Gastrocnemius medialis (tissue), 4 donors: ENCODE data around the gene KRT38. TPM values are rescaled to one million over a fixed set of nuclear protein-coding genes. Genes with fewer than 3 reads are reported as not detected.

ENCODE experiments used
- ATAC-seq, 2 donors: fragments of 150-250 bp; one replicate each; pipeline ENCODE4 v1.9.1; 2016
- DNase-seq, 2 donors: peaks; one replicate each; pipeline ENCODE4 v3.0.0-alpha.2; 2019
- H3K27ac ChIP-seq, 4 donors: fragments of 200-600 bp; sonication (generic); 1 replicate in 1 of 4; 2 replicates in 3 of 4; pipeline ENCODE4 v1.5.1; 2016 to 2018; ENCODE audit warnings: mild to moderate bottlenecking in 2 of 4, moderate library complexity in 1 of 4
- H3K27me3 ChIP-seq, 3 donors: fragments of 200-600 bp; sonication (generic) in 2 of 3; 1 replicate in 1 of 3; 2 replicates in 2 of 3; pipeline versions ENCODE4 v1.5.1 to v1.6.0; 2016 to 2019; ENCODE audit warnings: mild to moderate bottlenecking in 1 of 3, moderate library complexity in 1 of 3
- H3K36me3 ChIP-seq, 2 donors: fragments of 200-600 bp; sonication (generic) in 1 of 2; one replicate each; pipeline ENCODE4 v1.5.1; 2017 to 2018
- H3K4me1 ChIP-seq, 2 donors: fragments of 200-600 bp; sonication (generic) in 1 of 2; one replicate each; pipeline ENCODE4 v1.5.1; 2016 to 2017; ENCODE audit warnings: mild to moderate bottlenecking in 2 of 2
- H3K4me3 ChIP-seq, 4 donors: fragments of 200-600 bp; sonication (generic) in 3 of 4; 1 replicate in 1 of 4; 2 replicates in 3 of 4; pipeline ENCODE4 v1.5.1; 2016 to 2019; ENCODE audit warnings: mild to moderate bottlenecking in 2 of 4
- H3K9me3 ChIP-seq, 3 donors: fragments of 200-600 bp; sonication (generic) in 2 of 3; 1 replicate in 1 of 3; 2 replicates in 2 of 3; pipeline ENCODE4 v1.5.1; 2016 to 2019
- POLR2A ChIP-seq, 2 donors: fragments of 450-650 bp; IDR thresholded peaks; one replicate each; pipeline ENCODE4 v1.6.1; 2017; ENCODE audit warnings: antibody characterized with exemption in 2 of 2, mild to moderate bottlenecking in 2 of 2, moderate library complexity in 2 of 2
- in situ Hi-C, 4 donors: fragments of 200-750 bp; cut with MboI; loops; one replicate each; pipeline versions ENCODE4 v1.15.0 to v1.8.0; 2017; ENCODE audit warnings: low sequenced_read_pairs in 4 of 4
- intact Hi-C: fragments of 100-400 bp; cut with DNase I; formaldehyde crosslinking; loops from one replicate; pipeline ENCODE4 v1.15.1; 2023; ENCODE audit warnings: low total_unique reads
- total RNA-seq, 4 donors: library from RNA; depleted of rRNA; stranded (reverse); fragments of >200 nt; gene quantifications; one replicate each; pipeline versions ENCODE4 v1.1.0 to v1.2.3, GENCODE V29; 2016
- TF ChIP-seq, protein P1 (sequence below), 5 experiments: fragments of 450-650 bp in 3 of 5; fragments of 200-600 bp in 2 of 5; sonication (generic) in 2 of 5; IDR thresholded peaks in 4 of 5; conservative IDR thresholded peaks in 1 of 5; 1 replicate in 4 of 5; 2 replicates in 1 of 5; pipeline ENCODE4 v1.5.1; 2016 to 2019; ENCODE audit warnings: antibody characterized with exemption in 5 of 5, mild to moderate bottlenecking in 3 of 5, moderate library complexity in 3 of 5

The KRT38 gene
- total RNA-seq, result not detected

DNA sequence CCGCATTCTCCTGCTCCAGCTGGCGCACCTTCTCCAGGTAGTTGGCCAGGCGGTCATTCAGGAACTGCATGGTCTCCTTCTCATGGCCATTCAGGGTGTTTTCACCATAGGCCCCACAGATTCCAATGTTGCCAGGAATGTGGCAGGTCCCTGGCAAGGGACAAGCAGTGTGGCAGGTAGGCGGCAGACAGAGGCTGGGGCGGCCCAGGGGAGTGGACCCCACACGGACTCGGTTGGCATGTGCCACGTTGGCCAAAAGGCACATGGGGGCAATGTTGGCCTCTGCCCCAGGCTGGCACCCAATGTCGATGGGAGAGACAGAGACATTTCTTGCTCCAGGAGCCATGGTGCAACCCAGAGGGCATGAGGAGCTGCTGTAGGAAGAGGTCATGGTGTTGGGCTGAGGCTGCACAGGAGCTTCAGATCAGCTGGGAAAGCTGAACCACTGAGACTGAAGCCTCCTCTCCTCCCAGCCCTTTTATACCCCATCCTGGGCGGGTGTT lies at the start of gene KRT38:
Gene KRT38, minus strand, starts transcription at position 453 of the 503 bp plus-strand sequence. Its CDS starts 62 bp downstream, at position 391.
- in situ Hi-C loops, result no loop called here
- no peaks in the 10 kb centered on the region for H3K27me3 ChIP-seq
- TF ChIP-seq, protein P1, sequence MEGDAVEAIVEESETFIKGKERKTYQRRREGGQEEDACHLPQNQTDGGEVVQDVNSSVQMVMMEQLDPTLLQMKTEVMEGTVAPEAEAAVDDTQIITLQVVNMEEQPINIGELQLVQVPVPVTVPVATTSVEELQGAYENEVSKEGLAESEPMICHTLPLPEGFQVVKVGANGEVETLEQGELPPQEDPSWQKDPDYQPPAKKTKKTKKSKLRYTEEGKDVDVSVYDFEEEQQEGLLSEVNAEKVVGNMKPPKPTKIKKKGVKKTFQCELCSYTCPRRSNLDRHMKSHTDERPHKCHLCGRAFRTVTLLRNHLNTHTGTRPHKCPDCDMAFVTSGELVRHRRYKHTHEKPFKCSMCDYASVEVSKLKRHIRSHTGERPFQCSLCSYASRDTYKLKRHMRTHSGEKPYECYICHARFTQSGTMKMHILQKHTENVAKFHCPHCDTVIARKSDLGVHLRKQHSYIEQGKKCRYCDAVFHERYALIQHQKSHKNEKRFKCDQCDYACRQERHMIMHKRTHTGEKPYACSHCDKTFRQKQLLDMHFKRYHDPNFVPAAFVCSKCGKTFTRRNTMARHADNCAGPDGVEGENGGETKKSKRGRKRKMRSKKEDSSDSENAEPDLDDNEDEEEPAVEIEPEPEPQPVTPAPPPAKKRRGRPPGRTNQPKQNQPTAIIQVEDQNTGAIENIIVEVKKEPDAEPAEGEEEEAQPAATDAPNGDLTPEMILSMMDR (IDR thresholded peaks at IDR 0.05 in 4 of 5, conservative IDR thresholded peaks at IDR 0.05 in 1 of 5), result no peak

DNA sequence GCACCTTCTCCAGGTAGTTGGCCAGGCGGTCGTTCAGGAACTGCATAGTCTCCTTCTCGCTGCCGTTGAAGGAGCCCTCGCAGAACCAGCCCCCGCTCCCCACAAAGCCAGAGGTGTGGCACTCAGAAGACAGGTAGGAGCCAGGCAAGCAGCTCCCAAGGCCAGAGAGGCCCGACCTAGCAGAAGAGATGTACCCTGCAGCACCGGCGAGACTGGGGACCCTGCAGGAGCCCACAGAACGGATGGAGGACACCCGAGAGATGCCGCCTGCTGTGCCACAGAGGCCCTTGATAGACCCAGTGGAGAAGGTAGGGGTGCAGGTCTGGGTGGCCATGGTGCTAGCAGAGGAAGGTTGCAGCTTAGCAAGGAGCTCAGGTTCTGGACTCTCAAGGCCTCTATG lies 48.7 kb upstream of the KRT38 start, which contains the start of gene KRT36:
Gene KRT36, minus strand, starts transcription at position 380 of the 400 bp plus-strand sequence. Its CDS starts 46 bp downstream, at position 334.
- Histone ChIP-seq H3K27me3 (no peaks in the 10 kb centered on the region), H3K4me3 (no peak within 1 kb of the TSS), H3K36me3 (no peaks in the 10 kb centered on the region), H3K9me3 (no peaks in the 10 kb centered on the region), H3K4me1 (no peaks in the 10 kb centered on the region), H3K27ac (no peak within 1 kb of the TSS)
- TF ChIP-seq, protein P1 (IDR thresholded peaks at IDR 0.05 in 4 of 5, conservative IDR thresholded peaks at IDR 0.05 in 1 of 5), result no peak
- TF ChIP-seq POLR2A (IDR thresholded peaks at IDR 0.05), result no peak
- intact Hi-C loops, result no loop called here
- no peak for ATAC-seq
- DNase-seq, result no peak
- in situ Hi-C loops, result loop anchor here in 2 of 4 donors (10.0 to 25.0 kb wide), 2 partner anchors 55 to 577 kb away; no protein-coding TSS in a partner anchor

More for the DNA sequence above, at the start of gene KRT38:
- no peaks in the 10 kb centered on the region for H3K4me1 ChIP-seq
- intact Hi-C loops, result no loop called here
- ATAC-seq (no peak), DNase-seq (no peak)
- no peaks in the 10 kb centered on the region for H3K36me3 ChIP-seq
- no peak within 1 kb of the TSS for H3K27ac ChIP-seq
- no peak within 1 kb of the TSS for H3K4me3 ChIP-seq
- H3K9me3 ChIP-seq, result no peaks in the 10 kb centered on the region

DNA sequence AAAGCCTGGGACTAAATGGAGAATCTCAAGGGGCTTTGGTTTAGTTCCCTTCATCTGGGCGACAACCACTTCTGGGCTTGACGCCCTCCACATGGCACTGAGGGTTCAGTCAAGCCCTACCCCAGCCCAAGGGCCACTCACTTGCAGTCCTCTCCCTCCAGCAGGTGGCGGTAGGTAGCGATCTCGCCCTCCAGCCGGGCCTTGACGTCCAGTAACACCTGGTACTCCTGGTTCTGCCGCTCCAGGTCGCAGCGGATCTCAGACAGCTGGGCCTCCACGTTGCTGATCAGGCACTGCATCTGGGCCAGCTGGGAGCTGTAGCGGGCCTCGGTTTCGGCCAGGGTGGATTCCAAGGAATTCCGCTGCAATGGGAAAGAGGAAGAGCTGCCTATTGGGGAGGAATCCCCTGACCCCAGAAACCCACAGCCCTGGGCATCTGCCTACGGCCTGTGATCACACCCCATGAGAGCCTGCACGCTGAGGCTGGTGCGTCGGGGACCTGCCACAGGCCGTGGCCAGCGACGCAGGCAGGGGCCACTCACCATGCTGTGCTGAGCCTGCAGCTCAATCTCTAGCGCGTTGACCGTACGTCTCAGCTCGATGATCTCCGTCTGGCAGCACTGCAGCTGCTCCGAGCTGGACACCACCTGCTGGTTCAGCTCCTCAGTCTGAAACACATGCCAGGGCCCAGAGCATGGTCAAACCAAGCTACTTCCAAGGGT lies 46.2 kb upstream of the KRT38 start:
- Histone ChIP-seq H3K9me3 (no peaks in the 10 kb centered on the region), H3K27ac (no peak overlapping the region), H3K4me1 (no peaks in the 10 kb centered on the region), H3K27me3 (no peaks in the 10 kb centered on the region), H3K36me3 (no peaks in the 10 kb centered on the region), H3K4me3 (no peak overlapping the region)
- in situ Hi-C loops, result loop anchor here in 2 of 4 donors (10.0 to 25.0 kb wide), 2 partner anchors 58 to 575 kb away; no protein-coding TSS in a partner anchor
- intact Hi-C loops, result no loop called here
- no peak for TF ChIP-seq POLR2A (IDR thresholded peaks at IDR 0.05)
- TF ChIP-seq, protein P1 (IDR thresholded peaks at IDR 0.05 in 4 of 5, conservative IDR thresholded peaks at IDR 0.05 in 1 of 5), result no peak
- ATAC-seq (no peak), DNase-seq (no peak)

DNA sequence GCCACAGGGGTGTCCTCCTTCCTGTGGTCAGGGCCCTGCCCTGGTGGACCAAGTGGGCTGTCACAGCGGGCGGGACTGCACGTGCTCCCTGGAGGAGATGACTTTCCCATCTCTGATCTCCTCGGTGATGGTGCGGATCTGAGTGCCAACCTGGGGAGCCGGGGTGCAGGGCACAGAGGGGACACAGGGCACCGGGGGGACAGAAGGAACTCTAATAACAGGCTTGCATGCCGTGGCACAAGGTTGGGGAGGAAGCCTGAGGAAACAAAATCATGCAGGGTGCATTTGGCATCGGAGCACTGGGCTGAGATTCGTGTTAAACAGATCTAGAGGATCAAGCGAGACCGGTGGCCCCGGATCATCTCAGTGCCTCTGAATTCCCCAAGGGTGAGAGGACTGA lies 45.5 kb upstream of the KRT38 start:
- intact Hi-C loops (no loop called here), in situ Hi-C loops (loop anchor here in 2 of 4 donors (10.0 to 25.0 kb wide), 2 partner anchors 58 to 574 kb away; no protein-coding TSS in a partner anchor)
- no peak overlapping the region for H3K4me3 ChIP-seq
- DNase-seq (no peak), ATAC-seq (no peak)
- H3K27me3 ChIP-seq, result no peaks in the 10 kb centered on the region
- no peaks in the 10 kb centered on the region for H3K36me3 ChIP-seq
- TF ChIP-seq, protein P1 (IDR thresholded peaks at IDR 0.05 in 4 of 5, conservative IDR thresholded peaks at IDR 0.05 in 1 of 5), result no peak
- TF ChIP-seq POLR2A (IDR thresholded peaks at IDR 0.05), result no peak
- no peaks in the 10 kb centered on the region for H3K4me1 ChIP-seq
- no peak overlapping the region for H3K27ac ChIP-seq
- H3K9me3 ChIP-seq, result no peaks in the 10 kb centered on the region
